Vagina (tissue), 2 donors: ENCODE results near the gene SLC5A1. TPM values are rescaled to one million over a fixed set of nuclear protein-coding genes. Genes with fewer than 3 reads are reported as not detected.
"Not testable (repeated sequence)": the region's sequence is repeated elsewhere in the genome, so short reads cannot be mapped to it uniquely, and the experiment has no call there.

Source experiments
- DNase-seq, 2 donors: peaks; one replicate each; pipeline ENCODE4 v3.0.0-alpha.2; 2017; ENCODE audit errors: extremely low spot score in 2 of 2
- H3K27ac ChIP-seq: fragments of 200-600 bp; sonication (generic); one replicate; pipeline ENCODE4 v1.5.1; 2019
- H3K27me3 ChIP-seq: fragments of 200-600 bp; sonication (generic); one replicate; pipeline ENCODE4 v1.5.1; 2019
- H3K36me3 ChIP-seq, 2 donors: fragments of 200-600 bp; sonication (generic); one replicate each; pipeline ENCODE4 v1.5.1; 2017 to 2019
- H3K4me1 ChIP-seq: fragments of 200-600 bp; sonication (generic); one replicate; pipeline ENCODE4 v1.5.1; 2019
- H3K4me3 ChIP-seq, 2 donors: fragments of 200-600 bp; sonication (generic); 1 replicate in 1 of 2; 2 replicates in 1 of 2; pipeline ENCODE4 v1.5.1; 2016 to 2019
- H3K9me3 ChIP-seq: fragments of 200-600 bp; sonication (generic); one replicate; pipeline ENCODE4 v1.5.1; 2019
- CTCF ChIP-seq, 3 experiments: fragments of 450-650 bp in 2 of 3; fragments of 200-600 bp in 1 of 3; sonication (generic) in 1 of 3; IDR thresholded peaks; one replicate each; pipeline ENCODE4 v1.5.1; 2017 to 2019; ENCODE audit warnings: antibody characterized with exemption in 3 of 3, mild to moderate bottlenecking in 2 of 3, moderate library complexity in 2 of 3
- POLR2A ChIP-seq, 2 donors: fragments of 450-650 bp; IDR thresholded peaks; one replicate each; pipeline ENCODE4 v1.6.1; 2017; ENCODE audit warnings: antibody characterized with exemption in 2 of 2, mild to moderate bottlenecking in 2 of 2, moderate library complexity in 2 of 2
- POLR2AphosphoS5 ChIP-seq, 2 donors: sonication (generic); formaldehyde crosslinking; IDR thresholded peaks; one replicate each; pipeline ENCODE4 v1.9.0; 2017; ENCODE audit warnings: antibody characterized with exemption in 2 of 2, mild to moderate bottlenecking in 2 of 2, low read depth in 1 of 2; ENCODE audit not compliant: insufficient read depth in 1 of 2
- intact Hi-C: fragments of 100-400 bp; cut with DNase I; formaldehyde crosslinking; loops from one replicate; pipeline ENCODE4 v1.15.1; 2023
- small RNA-seq: library from RNA; depleted of rRNA; stranded (forward); fragments of <200 nt; gene quantifications from one replicate; pipeline ENCODE3, GENCODE V24; 2016
- total RNA-seq: library from RNA; depleted of rRNA; stranded (reverse); fragments of >200 nt; gene quantifications from one replicate; pipeline ENCODE4 v1.2.3, GENCODE V29; 2016

Gene SLC5A1
- total RNA-seq, 1 donor from 2014 or later, result 5.6 TPM

GRCh38 chr22:32158712-32159533 is 115.9 kb downstream of the SLC5A1 start, which contains the start of gene C22orf42:
C22orf42 (minus strand) TSS chr22:32159303; CDS start chr22:32159215, 88 bp downstream.
- TF ChIP-seq POLR2AphosphoS5 (IDR thresholded peaks at IDR 0.05; ENCODE audit: insufficient read depth in 1 of 2, low read depth in 1 of 2), result no peak
- TF ChIP-seq CTCF (IDR thresholded peaks at IDR 0.05), result no peak
- no peak for TF ChIP-seq POLR2A (IDR thresholded peaks at IDR 0.05)
- Histone ChIP-seq H3K27ac (no peak within 1 kb of the TSS), H3K36me3 (no peaks in the 10 kb centered on the region), H3K4me3 (no peak within 1 kb of the TSS), H3K4me1 (no peaks in the 10 kb centered on the region), H3K27me3 (no peaks in the 10 kb centered on the region), H3K9me3 (no peaks in the 10 kb centered on the region)
- intact Hi-C loops, result no loop called here
- DNase-seq, result peak; percentile 62 to 64

GRCh38 chr22:32160411-32160810 is 117.3 kb downstream of the SLC5A1 start:
- H3K36me3 ChIP-seq, H3K4me1 ChIP-seq, H3K27me3 ChIP-seq, intact Hi-C loops, H3K27ac ChIP-seq, DNase-seq, H3K4me3 ChIP-seq, H3K9me3 ChIP-seq: not testable (repeated sequence)

Small RNA genes within 50 kb of the gene (small RNA-seq; reads per million reads assigned to genes)
- not detected for gene AP1B1P2

Other genes starting within 250 kb of the SLC5A1 start
- gene YWHAH, start 98.7 kb upstream of the SLC5A1 start, total RNA-seq, result 86.2 TPM
- gene C22orf42, start 116.0 kb downstream of the SLC5A1 start, total RNA-seq, result not detected
- gene RFPL2, start 161.8 kb downstream of the SLC5A1 start, total RNA-seq, result not detected
- gene SLC5A4, start 212.1 kb downstream of the SLC5A1 start, total RNA-seq, result 2.2 TPM